ENCODE results near the gene DGCR2. TPM values are rescaled to one million over a fixed set of nuclear protein-coding genes. Genes with fewer than 3 reads are reported as not detected.
A peak's percentile ranks its signal among the peaks of the same experiment; 100 is the strongest.

The DGCR2 gene
- total RNA-seq, 2 experiments from 2014 or later, result 38.7 to 39.0 TPM

- ChIA-PET POLR2A (no interaction called here), CTCF (no interaction called here)
- Mint-ChIP-seq H3K27me3 (no peaks in the 10 kb centered on the region), H3K27ac (peak overlapping the region; percentile 93), H3K9me3 (no peaks in the 10 kb centered on the region), H3K4me3 (no peak overlapping the region), H3K36me3 (ENCODE audit: low read depth) (peaks cover 20% of the 10 kb centered on the region), H3K4me1 (peaks cover 63% of the 10 kb centered on the region)
- DNase-seq, result no peak
Measured at GRCh38 chr22:19108807-19109197, 13.4 kb downstream of the DGCR2 start.

- Mint-ChIP-seq H3K27me3 (no peaks in the 10 kb centered on the region), H3K4me3 (no peak overlapping the region)
Measured at GRCh38 chr22:19107730-19108074, 14.5 kb downstream of the DGCR2 start.

GRCh38 chr22:19106886-19107729 is 15.1 kb downstream of the DGCR2 start:
- DNase-seq, result no peak
- Mint-ChIP-seq H3K9me3 (no peaks in the 10 kb centered on the region), H3K27me3 (no peaks in the 10 kb centered on the region), H3K27ac (peak overlapping the region; percentile 71), H3K4me1 (peaks cover 57% of the 10 kb centered on the region), H3K4me3 (no peak overlapping the region), H3K36me3 (ENCODE audit: low read depth) (peaks cover 20% of the 10 kb centered on the region)
- ChIA-PET POLR2A (no interaction called here), CTCF (no interaction called here)

More at GRCh38 chr22:19107730-19108074, 14.5 kb downstream of the DGCR2 start:
- POLR2A ChIA-PET, result no interaction called here
- Mint-ChIP-seq H3K9me3 (no peaks in the 10 kb centered on the region), H3K27ac (peak overlapping the region; percentile 71), H3K4me1 (peaks cover 61% of the 10 kb centered on the region), H3K36me3 (ENCODE audit: low read depth) (peaks cover 20% of the 10 kb centered on the region)
- CTCF ChIA-PET, result no interaction called here
- no peak for DNase-seq

- peaks cover 53% of the 10 kb centered on the region for H3K4me1 Mint-ChIP-seq
- no peak overlapping the region for H3K4me3 Mint-ChIP-seq
- peak overlapping the region; percentile 71 for H3K27ac Mint-ChIP-seq
- H3K27me3 Mint-ChIP-seq, result no peaks in the 10 kb centered on the region
- ChIA-PET POLR2A (interaction anchor here (0.5 kb wide), 1 partner anchor 11 kb away, joined by 3 read pairs; no protein-coding TSS in a partner anchor), CTCF (interaction anchor here (1.1 kb wide), 1 partner anchor 10 kb away, joined by 3 read pairs; no protein-coding TSS in a partner anchor)
- no peaks in the 10 kb centered on the region for H3K9me3 Mint-ChIP-seq
- peaks cover 16% of the 10 kb centered on the region for H3K36me3 Mint-ChIP-seq (ENCODE audit: low read depth)
- peak; percentile 67 for DNase-seq
Measured at GRCh38 chr22:19105867-19106802, 16.1 kb downstream of the DGCR2 start.

GRCh38 chr22:19105456-19105855 is 16.8 kb downstream of the DGCR2 start:
- ChIA-PET POLR2A (no interaction called here), CTCF (interaction anchor here (1.1 kb wide), 1 partner anchor 11 kb away, joined by 3 read pairs; no protein-coding TSS in a partner anchor)
- H3K4me3 Mint-ChIP-seq, result no peak overlapping the region
- peak overlapping the region; percentile 66 for H3K27ac Mint-ChIP-seq
- peaks cover 16% of the 10 kb centered on the region for H3K36me3 Mint-ChIP-seq (ENCODE audit: low read depth)
- DNase-seq, result no peak
- no peaks in the 10 kb centered on the region for H3K9me3 Mint-ChIP-seq
- no peaks in the 10 kb centered on the region for H3K27me3 Mint-ChIP-seq
- H3K4me1 Mint-ChIP-seq, result peaks cover 47% of the 10 kb centered on the region

- no peaks in the 10 kb centered on the region for H3K27me3 Mint-ChIP-seq
- ChIA-PET POLR2A (no interaction called here), CTCF (interaction anchor here (1.3 to 1.7 kb wide), 3 partner anchors 9 to 14 kb away, joined by 3 to 6 read pairs (median 4); no protein-coding TSS in a partner anchor)
- DNase-seq, result no peak
- H3K4me1 Mint-ChIP-seq, result peaks cover 35% of the 10 kb centered on the region
- peaks cover 19% of the 10 kb centered on the region for H3K36me3 Mint-ChIP-seq (ENCODE audit: low read depth)
- H3K27ac Mint-ChIP-seq, result no peak overlapping the region
- H3K4me3 Mint-ChIP-seq, result no peak overlapping the region
- H3K9me3 Mint-ChIP-seq, result no peaks in the 10 kb centered on the region
Measured at GRCh38 chr22:19103880-19104821, 18.1 kb downstream of the DGCR2 start.

- no peaks in the 10 kb centered on the region for H3K4me1 Mint-ChIP-seq
Measured at GRCh38 chr22:19098157-19098556, 24.1 kb downstream of the DGCR2 start.

GRCh38 chr22:19097518-19097917 is 24.7 kb downstream of the DGCR2 start:
- H3K36me3 Mint-ChIP-seq (ENCODE audit: low read depth), result peaks cover 17% of the 10 kb centered on the region
- no peak overlapping the region for H3K4me3 Mint-ChIP-seq
- DNase-seq, result no peak
- CTCF ChIA-PET, result interaction anchor here (0.7 to 3.1 kb wide), 3 partner anchors 18 to 521 kb away, joined by 3 to 8 read pairs (median 3); partner anchors contain the start of gene ESS2
- POLR2A ChIA-PET, result no interaction called here
- no peaks in the 10 kb centered on the region for H3K4me1 Mint-ChIP-seq
- no peak overlapping the region for H3K27ac Mint-ChIP-seq
- no peaks in the 10 kb centered on the region for H3K27me3 Mint-ChIP-seq
- H3K9me3 Mint-ChIP-seq, result no peaks in the 10 kb centered on the region

More at GRCh38 chr22:19098157-19098556, 24.1 kb downstream of the DGCR2 start:
- ChIA-PET CTCF (interaction anchor here (0.6 to 3.1 kb wide), 5 partner anchors 18 to 786 kb away, joined by 3 to 8 read pairs (median 3); partner anchors contain the start of gene ESS2), POLR2A (no interaction called here)
- H3K36me3 Mint-ChIP-seq (ENCODE audit: low read depth), result peaks cover 15% of the 10 kb centered on the region
- H3K4me3 Mint-ChIP-seq, result no peak overlapping the region
- H3K27me3 Mint-ChIP-seq, result no peaks in the 10 kb centered on the region
- H3K9me3 Mint-ChIP-seq, result no peaks in the 10 kb centered on the region
- no peak overlapping the region for H3K27ac Mint-ChIP-seq
- no peak for DNase-seq

GRCh38 chr22:19096555-19096954 is 25.7 kb downstream of the DGCR2 start:
- POLR2A ChIA-PET, result no interaction called here
- no peaks in the 10 kb centered on the region for H3K9me3 Mint-ChIP-seq
- H3K27ac Mint-ChIP-seq, result no peak overlapping the region
- no peak overlapping the region for H3K4me3 Mint-ChIP-seq
- no peaks in the 10 kb centered on the region for H3K27me3 Mint-ChIP-seq
- CTCF ChIA-PET, result no interaction called here
- no peaks in the 10 kb centered on the region for H3K4me1 Mint-ChIP-seq
- DNase-seq, result no peak
- peaks cover 17% of the 10 kb centered on the region for H3K36me3 Mint-ChIP-seq (ENCODE audit: low read depth)

- Mint-ChIP-seq H3K27me3 (no peaks in the 10 kb centered on the region), H3K4me1 (no peaks in the 10 kb centered on the region), H3K9me3 (no peaks in the 10 kb centered on the region), H3K36me3 (ENCODE audit: low read depth) (peaks cover 16% of the 10 kb centered on the region), H3K4me3 (no peak overlapping the region), H3K27ac (no peak overlapping the region)
- DNase-seq, result no peak
- POLR2A ChIA-PET, result no interaction called here
- CTCF ChIA-PET, result no interaction called here
Measured at GRCh38 chr22:19094393-19094997, 27.7 kb downstream of the DGCR2 start.

- Mint-ChIP-seq H3K9me3 (no peaks in the 10 kb centered on the region), H3K4me1 (no peaks in the 10 kb centered on the region), H3K36me3 (ENCODE audit: low read depth) (peaks cover 14% of the 10 kb centered on the region), H3K4me3 (no peak overlapping the region), H3K27ac (no peak overlapping the region), H3K27me3 (no peaks in the 10 kb centered on the region)
- ChIA-PET CTCF (interaction anchor here (0.6 kb wide), 1 partner anchor 113 kb away, joined by 3 read pairs; no protein-coding TSS in a partner anchor), POLR2A (no interaction called here)
- DNase-seq, result no peak
Measured at GRCh38 chr22:19092725-19093124, 29.5 kb downstream of the DGCR2 start.
